EL (cell line): ENCODE measurements around the gene KCNJ5.

Source experiments
- DNase-seq: peaks from one replicate; pipeline ENCODE4 v3.0.0-alpha.2; 2016

KCNJ5 gene

GRCh38 chr11:128872094-128872493 lies 19.1 kb upstream of the KCNJ5 start:
- no peak for DNase-seq

- DNase-seq = no peak
Measured at GRCh38 chr11:128872594-128872993, 18.6 kb upstream of the KCNJ5 start.

- DNase-seq = peak; percentile 26
Measured at GRCh38 chr11:128874427-128874826, 16.7 kb upstream of the KCNJ5 start.

- no peak for DNase-seq
Measured at GRCh38 chr11:128876133-128876650, 15.0 kb upstream of the KCNJ5 start.

GRCh38 chr11:128877726-128878125 lies 13.4 kb upstream of the KCNJ5 start:
- DNase-seq = no peak

GRCh38 chr11:128878455-128878854 lies 12.7 kb upstream of the KCNJ5 start:
- no peak for DNase-seq

- no peak for DNase-seq
Measured at GRCh38 chr11:128879817-128880216, 11.3 kb upstream of the KCNJ5 start.

- DNase-seq = no peak
Measured at GRCh38 chr11:128881221-128881620, 9.9 kb upstream of the KCNJ5 start.

GRCh38 chr11:128882451-128882850 lies 8.7 kb upstream of the KCNJ5 start:
- DNase-seq = no peak

GRCh38 chr11:128884054-128884453 lies 7.1 kb upstream of the KCNJ5 start:
- DNase-seq = no peak

- peak; percentile 56 for DNase-seq
Measured at GRCh38 chr11:128884703-128885338, 6.3 kb upstream of the KCNJ5 start.

- no peak for DNase-seq
Measured at GRCh38 chr11:128886406-128887124, 4.6 kb upstream of the KCNJ5 start.

GRCh38 chr11:128888034-128888985 lies 2.8 kb upstream of the KCNJ5 start:
- no peak for DNase-seq

- DNase-seq = no peak
Measured at GRCh38 chr11:128889657-128890213, 1.4 kb upstream of the KCNJ5 start.

GRCh38 chr11:128890216-128890542 lies 977 bp upstream of the KCNJ5 start:
- no peak for DNase-seq

- no peak for DNase-seq
Measured at GRCh38 chr11:128891913-128892398, 800 bp downstream of the KCNJ5 start.

- DNase-seq = no peak
Measured at GRCh38 chr11:128892866-128893565, 1.9 kb downstream of the KCNJ5 start.

GRCh38 chr11:128893578-128894285 lies 2.6 kb downstream of the KCNJ5 start:
- DNase-seq = no peak

- no peak for DNase-seq
Measured at GRCh38 chr11:128894286-128894681, 3.1 kb downstream of the KCNJ5 start.

GRCh38 chr11:128894685-128895084 lies 3.5 kb downstream of the KCNJ5 start:
- DNase-seq = no peak

GRCh38 chr11:128895526-128895925 lies 4.4 kb downstream of the KCNJ5 start:
- DNase-seq = no peak

- DNase-seq = peak; percentile 10
Measured at GRCh38 chr11:128896356-128896755, 5.2 kb downstream of the KCNJ5 start.
